Stromal cell of bone marrow (primary cell): ENCODE data around the gene FAM107A.

Source experiments
- DNase-seq: peaks from one replicate; pipeline ENCODE4 v3.0.0-alpha.2; 2012; ENCODE audit warnings: low read depth

The FAM107A gene

DNA sequence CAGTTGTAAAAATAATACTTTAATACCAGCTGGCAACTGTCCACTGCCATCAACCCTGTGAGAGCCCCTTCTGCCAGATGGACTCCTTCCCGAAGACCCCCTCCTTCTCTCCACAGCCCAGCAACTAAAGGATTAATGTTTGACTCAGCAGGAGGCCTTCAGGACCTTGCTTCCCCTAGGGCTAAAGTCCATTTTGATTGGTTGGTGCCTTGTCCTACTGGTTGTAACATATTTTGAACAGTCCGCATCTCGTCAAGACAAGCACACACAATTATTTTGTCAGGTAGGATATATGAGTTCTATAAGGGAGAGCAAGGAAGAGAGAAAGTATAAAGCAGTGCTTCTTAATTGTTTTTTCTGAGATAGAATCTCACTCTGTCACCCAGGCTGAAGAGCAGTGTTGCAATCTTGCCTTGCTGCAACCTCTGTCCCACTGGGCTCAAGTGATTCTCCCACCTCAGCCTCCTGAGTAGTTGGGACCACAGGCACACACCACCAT lies 58.9 kb downstream of the FAM107A start:
- no peak for DNase-seq

DNA sequence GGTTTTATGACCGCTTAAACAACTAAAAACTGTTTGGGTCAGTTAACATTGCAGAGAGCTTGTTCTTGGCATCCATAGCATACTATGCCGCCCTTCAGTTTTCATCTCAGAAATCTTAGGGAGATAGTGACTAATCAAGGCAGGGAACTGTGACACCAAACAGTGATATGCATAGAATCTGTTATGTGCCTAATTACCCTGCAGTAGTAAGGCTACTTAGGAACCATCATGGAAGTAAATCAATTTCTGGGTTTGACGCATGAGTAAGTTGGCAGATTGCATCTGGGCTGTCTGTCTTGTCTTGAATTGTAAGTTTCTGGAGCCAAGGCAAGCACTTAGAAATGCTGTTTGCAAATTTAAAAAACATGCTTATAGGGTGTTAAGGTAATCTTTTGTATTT lies 62.8 kb downstream of the FAM107A start:
- DNase-seq, result no peak
